ENCODE measurements around the gene AJAP1. TPM values are rescaled to one million over a fixed set of nuclear protein-coding genes. Genes with fewer than 3 reads are reported as not detected.

Gene AJAP1
- polyA plus RNA-seq, 1 experiment: not detected

DNA sequence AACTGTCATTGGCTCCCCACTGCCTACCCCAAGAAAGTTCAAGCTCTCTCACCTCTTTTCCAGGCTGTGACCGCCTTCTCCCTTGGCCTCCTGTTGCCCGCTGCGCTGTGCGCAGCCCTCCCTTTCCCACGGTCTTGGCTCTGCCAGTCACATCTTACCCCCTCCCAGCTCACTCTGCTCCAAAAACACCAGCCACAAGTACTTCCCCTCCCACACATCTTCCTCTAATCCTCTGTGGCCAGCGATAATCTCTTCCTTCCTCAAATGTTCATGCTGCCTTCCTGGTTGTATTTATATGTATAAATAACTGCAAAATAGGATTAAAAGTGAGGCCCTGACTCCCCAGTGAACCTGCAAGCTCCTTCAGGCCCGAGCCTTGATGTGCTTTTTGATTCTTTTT lies 81.8 kb downstream of the AJAP1 start:
- Histone ChIP-seq H3K27ac (ENCODE audit: low read depth, low read length) (no peak overlapping the region), H3K9me3 (ENCODE audit: control insufficient read depth, insufficient read depth, low read length) (peaks cover 95% of the 10 kb centered on the region), H3K4me3 (ENCODE audit: low read depth, low read length) (no peak overlapping the region), H3K27me3 (ENCODE audit: control insufficient read depth, insufficient read depth, low read length) (no peaks in the 10 kb centered on the region)
- no peak for DNase-seq (ENCODE audit: low read depth, low spot score)
- POLR2A ChIA-PET: no interaction called here
- TF ChIP-seq, protein P1, sequence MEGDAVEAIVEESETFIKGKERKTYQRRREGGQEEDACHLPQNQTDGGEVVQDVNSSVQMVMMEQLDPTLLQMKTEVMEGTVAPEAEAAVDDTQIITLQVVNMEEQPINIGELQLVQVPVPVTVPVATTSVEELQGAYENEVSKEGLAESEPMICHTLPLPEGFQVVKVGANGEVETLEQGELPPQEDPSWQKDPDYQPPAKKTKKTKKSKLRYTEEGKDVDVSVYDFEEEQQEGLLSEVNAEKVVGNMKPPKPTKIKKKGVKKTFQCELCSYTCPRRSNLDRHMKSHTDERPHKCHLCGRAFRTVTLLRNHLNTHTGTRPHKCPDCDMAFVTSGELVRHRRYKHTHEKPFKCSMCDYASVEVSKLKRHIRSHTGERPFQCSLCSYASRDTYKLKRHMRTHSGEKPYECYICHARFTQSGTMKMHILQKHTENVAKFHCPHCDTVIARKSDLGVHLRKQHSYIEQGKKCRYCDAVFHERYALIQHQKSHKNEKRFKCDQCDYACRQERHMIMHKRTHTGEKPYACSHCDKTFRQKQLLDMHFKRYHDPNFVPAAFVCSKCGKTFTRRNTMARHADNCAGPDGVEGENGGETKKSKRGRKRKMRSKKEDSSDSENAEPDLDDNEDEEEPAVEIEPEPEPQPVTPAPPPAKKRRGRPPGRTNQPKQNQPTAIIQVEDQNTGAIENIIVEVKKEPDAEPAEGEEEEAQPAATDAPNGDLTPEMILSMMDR (IDR thresholded peaks at IDR 0.05; ENCODE audit: low read depth, low read length): no peak
- CTCF ChIA-PET: no interaction called here

DNA sequence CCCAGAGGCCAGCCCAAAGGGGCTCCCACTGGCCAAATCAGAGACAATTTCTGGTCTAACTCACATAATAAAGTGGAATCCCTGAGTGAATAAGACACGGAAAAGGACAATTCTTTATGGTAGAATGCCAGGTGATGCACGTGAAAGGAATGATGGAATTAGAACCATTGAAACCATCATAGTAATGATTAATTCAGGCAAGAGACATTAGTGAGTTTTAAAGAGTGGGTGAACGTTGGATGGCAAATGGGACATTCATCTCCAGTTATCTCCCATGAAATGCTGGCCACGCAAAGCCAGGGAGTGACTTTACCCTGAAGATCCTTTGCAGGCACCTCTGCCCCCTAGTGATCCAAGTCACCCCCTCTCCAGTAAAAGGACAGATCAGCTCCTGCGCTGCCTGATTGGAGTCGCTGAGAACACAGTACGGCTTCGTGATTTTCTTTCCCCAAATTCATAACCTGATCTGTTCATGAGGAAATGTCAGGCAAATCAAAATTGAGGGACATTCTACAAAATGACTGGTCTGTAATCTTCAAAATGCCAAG lies 87.5 kb downstream of the AJAP1 start:
- CTCF ChIA-PET: no interaction called here

DNA sequence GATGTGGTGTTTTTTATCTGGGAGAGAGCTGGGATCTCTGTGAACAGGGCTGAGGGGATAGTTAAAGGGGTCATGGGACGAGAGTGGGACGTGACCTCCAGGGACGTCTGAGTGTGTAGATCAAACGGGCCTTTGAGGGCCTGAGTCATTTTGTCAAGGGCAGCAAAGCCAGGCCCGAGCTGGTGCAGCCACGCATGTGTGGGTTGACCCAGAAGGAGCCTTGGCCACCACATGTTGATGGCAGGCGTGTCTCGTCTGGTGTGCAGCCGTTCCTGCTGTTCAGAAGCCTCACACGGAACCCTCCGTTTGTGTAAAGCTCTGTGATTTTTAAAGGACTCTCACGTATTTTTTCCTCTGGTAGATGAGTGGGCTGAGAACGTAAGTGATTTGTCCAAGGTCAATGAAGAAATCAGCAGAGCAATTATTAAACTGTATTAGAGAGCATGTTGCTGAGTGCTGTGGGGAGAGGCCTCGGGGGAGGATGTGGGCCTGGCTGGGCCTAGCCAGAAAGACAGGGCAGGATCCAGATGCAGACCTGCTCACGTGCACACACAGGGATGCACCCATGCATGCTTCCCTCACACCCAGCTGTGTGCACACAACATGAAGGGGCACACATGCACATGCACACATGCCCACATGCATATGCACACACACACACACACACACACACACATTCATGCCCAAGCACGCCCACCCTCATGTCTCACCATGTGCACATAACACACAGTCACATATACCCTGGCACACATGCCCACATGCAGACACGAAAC lies 89.8 kb downstream of the AJAP1 start:
- Histone ChIP-seq H3K27ac (ENCODE audit: low read depth, low read length) (no peak overlapping the region), H3K4me3 (ENCODE audit: low read depth, low read length) (no peak overlapping the region), H3K27me3 (ENCODE audit: control insufficient read depth, insufficient read depth, low read length) (no peaks in the 10 kb centered on the region), H3K9me3 (ENCODE audit: control insufficient read depth, insufficient read depth, low read length) (peaks cover 84% of the 10 kb centered on the region)
- ChIA-PET CTCF (no interaction called here), POLR2A (no interaction called here)
- DNase-seq (ENCODE audit: low read depth, low spot score): no peak
- TF ChIP-seq, protein P1 (IDR thresholded peaks at IDR 0.05; ENCODE audit: low read depth, low read length): no peak

More for the DNA sequence above, 87.5 kb downstream of the AJAP1 start:
- no peaks in the 10 kb centered on the region for H3K27me3 ChIP-seq (ENCODE audit: control insufficient read depth, insufficient read depth, low read length)
- peaks cover 85% of the 10 kb centered on the region for H3K9me3 ChIP-seq (ENCODE audit: control insufficient read depth, insufficient read depth, low read length)
- POLR2A ChIA-PET: no interaction called here
- no peak overlapping the region for H3K27ac ChIP-seq (ENCODE audit: low read depth, low read length)
- DNase-seq (ENCODE audit: low read depth, low spot score): no peak
- H3K4me3 ChIP-seq (ENCODE audit: low read depth, low read length): no peak overlapping the region
- TF ChIP-seq, protein P1 (IDR thresholded peaks at IDR 0.05; ENCODE audit: low read depth, low read length): no peak

DNA sequence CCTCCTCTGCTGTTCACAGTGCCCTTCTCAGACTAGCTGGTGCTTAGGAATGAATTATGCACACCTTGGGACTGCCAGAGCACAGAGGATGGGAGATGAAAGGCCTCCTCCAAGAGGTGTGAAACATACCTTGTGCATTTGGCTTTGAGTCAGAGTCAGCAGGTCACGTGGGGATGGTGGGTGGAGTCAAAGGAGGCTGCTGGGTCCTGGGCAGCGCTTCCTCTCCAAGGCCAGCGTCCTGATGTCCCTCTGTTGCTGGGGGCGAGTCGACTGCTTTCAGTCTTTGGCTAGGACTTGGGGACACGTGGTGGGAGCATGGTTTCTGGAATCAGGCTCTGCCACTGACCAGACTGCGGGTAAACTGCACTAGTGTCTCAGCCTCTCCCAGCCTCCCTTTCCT lies 91.2 kb downstream of the AJAP1 start:
- TF ChIP-seq, protein P1 (IDR thresholded peaks at IDR 0.05; ENCODE audit: low read depth, low read length): no peak
- Histone ChIP-seq H3K27ac (ENCODE audit: low read depth, low read length) (no peak overlapping the region), H3K9me3 (ENCODE audit: control insufficient read depth, insufficient read depth, low read length) (peaks cover 87% of the 10 kb centered on the region), H3K4me3 (ENCODE audit: low read depth, low read length) (no peak overlapping the region), H3K27me3 (ENCODE audit: control insufficient read depth, insufficient read depth, low read length) (no peaks in the 10 kb centered on the region)
- POLR2A ChIA-PET: no interaction called here
- DNase-seq (ENCODE audit: low read depth, low spot score): no peak
- CTCF ChIA-PET: no interaction called here

DNA sequence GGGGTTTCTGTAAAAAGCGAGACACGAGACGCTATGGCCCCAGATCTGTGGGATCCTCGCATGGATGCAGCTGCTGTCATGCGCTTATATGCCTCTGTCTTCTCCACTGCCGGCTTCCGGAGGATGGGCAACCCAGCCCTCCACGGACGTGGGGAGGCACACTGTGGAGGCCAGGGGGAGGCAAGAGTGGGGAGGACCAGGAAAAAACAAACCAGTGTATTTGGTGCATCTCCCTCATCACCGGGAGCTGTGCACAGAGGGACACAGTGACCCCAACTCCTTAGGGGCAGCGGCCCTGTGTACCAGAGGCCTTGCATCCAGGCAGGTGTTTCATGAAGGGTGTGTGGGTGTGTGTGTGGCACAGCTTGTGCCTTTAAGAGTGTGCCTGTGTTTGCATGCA lies 95.0 kb downstream of the AJAP1 start:
- ChIA-PET POLR2A (no interaction called here), CTCF (no interaction called here)
- no peak for DNase-seq (ENCODE audit: low read depth, low spot score)
- Histone ChIP-seq H3K9me3 (ENCODE audit: control insufficient read depth, insufficient read depth, low read length) (peaks cover 90% of the 10 kb centered on the region), H3K27me3 (ENCODE audit: control insufficient read depth, insufficient read depth, low read length) (no peaks in the 10 kb centered on the region), H3K27ac (ENCODE audit: low read depth, low read length) (no peak overlapping the region), H3K4me3 (ENCODE audit: low read depth, low read length) (no peak overlapping the region)
- TF ChIP-seq, protein P1 (IDR thresholded peaks at IDR 0.05; ENCODE audit: low read depth, low read length): no peak
